Hematopoietic multipotent progenitor cell treated with erythropoietin and hydrocortisone succinate and interleukin-3 and kit ligand, for 15 days (in vitro differentiated cells): Measurements from ENCODE around the gene TAS2R31.
"Not testable (repeated sequence)": the region's sequence is repeated elsewhere in the genome, so short reads cannot be mapped to it uniquely, and the experiment has no call there.

Source experiments
- DNase-seq: peaks from one replicate; pipeline ENCODE4 v3.0.0-alpha.2; 2015; ENCODE audit warnings: low spot score

TAS2R31 gene, protein sequence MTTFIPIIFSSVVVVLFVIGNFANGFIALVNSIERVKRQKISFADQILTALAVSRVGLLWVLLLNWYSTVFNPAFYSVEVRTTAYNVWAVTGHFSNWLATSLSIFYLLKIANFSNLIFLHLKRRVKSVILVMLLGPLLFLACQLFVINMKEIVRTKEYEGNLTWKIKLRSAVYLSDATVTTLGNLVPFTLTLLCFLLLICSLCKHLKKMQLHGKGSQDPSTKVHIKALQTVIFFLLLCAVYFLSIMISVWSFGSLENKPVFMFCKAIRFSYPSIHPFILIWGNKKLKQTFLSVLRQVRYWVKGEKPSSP

GRCh38 chr12:11031307-11031706, at the start of gene TAS2R31:
TAS2R31 (minus strand) TSS chr12:11031407; CDS start chr12:11031335, 72 bp downstream.
- DNase-seq = no peak

DNA sequence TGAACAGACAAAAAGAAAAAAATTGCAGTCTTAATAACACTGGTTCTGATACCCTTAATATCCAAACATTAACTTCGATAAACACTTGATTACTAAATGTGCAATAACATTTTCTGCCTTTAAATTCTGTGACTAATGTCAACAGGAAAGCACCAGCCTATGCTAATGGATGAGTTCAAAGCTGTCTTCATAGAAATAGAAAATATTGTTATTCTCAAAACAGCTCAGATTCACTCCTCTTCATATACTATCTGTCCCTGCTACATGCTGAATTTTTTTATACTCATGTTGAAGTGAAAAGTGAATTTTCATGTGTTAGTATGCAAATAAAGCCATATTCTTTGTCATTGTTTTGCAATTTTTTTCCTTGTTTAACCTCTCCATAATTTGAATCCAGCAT, 47.0 kb upstream of the TAS2R31 start:
- no peak for DNase-seq

GRCh38 chr12:11075642-11076041, 44.4 kb upstream of the TAS2R31 start:
- no peak for DNase-seq

DNA sequence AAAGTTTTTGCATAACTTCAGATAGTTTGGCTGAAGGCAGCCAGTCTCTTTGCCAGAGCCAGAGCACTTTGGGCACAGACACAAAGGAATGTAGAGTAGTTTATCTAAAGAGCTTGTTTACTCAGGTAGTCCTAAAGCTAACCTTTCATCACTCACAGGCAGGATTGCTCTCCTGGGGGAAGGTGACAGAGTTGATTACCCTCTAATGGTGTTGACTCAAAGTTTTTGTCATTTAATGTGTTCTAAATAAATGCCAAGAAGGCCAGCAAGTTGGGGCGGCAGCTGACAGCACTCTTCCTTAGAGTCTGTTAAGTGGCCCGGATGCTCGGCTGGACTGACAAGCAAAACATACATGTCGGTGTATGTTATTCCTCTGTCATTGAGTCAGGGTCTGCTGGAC, 40.2 kb upstream of the TAS2R31 start:
- DNase-seq = no peak

DNA sequence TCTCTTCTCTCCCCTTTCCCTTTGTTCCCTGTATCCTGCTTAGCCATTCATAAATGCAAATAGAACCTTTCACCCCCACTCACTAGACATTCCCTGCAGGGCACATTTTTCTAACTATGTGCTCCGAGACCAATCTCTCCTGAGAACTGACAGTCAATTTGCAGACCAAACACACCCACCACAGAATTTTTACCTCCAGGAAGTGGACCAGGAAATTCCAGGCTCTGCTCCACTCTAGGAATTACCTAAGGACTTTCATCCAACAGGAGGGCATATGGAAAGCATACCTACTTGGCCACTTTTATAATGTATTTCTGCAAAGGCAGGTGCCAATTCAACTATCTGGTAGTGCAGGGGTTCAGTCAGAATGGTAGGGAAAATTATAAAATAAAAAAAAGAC, 39.8 kb upstream of the TAS2R31 start:
- DNase-seq = no peak

- no peak for DNase-seq
Observed at GRCh38 chr12:11069854-11070365, 38.7 kb upstream of the TAS2R31 start.

- DNase-seq = no peak
Observed at GRCh38 chr12:11067514-11067913, 36.3 kb upstream of the TAS2R31 start.

DNA sequence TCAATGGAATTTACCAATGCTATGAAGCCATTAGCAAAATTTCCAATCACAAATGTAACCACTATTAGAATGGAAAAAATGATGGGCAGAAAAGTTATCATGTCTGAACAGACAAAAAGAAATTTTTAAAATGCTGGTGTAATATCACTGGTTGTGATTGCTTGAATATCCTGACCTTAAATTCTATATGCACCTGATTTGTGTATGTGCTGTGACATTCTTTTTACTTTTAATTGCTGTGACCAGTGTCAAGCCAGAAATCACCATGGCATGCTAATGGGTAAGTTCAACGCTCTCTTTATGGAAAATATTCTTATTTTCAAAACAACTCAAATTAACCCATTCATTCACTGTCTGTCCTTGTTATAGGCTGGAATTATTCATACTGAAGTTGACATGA, 31.0 kb upstream of the TAS2R31 start, which contains the start of gene TAS2R46:
Gene TAS2R46 (minus strand): TSS at position 101 of the 400 bp plus-strand sequence. CDS start 0 bp downstream, at position 101.
- DNase-seq = not testable (repeated sequence)

GRCh38 chr12:11059784-11060183, 28.6 kb upstream of the TAS2R31 start:
- no peak for DNase-seq

DNA sequence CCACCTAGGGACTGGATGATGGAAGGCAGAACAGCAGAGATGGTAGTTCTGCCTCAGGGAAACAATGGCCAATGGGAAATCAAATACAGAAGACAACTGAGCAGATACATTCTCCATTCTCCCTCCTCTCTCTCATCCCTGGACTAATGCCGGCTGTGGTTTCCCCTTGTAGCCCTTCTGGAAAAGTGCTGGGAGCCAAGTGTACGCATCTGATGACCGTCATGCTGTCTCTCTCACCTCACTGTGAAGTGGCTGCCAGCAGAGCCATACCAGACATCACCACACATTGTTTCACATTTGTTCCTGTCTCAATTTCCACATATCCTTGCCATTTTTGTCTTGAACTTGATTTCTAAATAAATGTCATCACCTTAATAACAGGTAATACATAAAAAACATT, 27.8 kb upstream of the TAS2R31 start:
- no peak for DNase-seq

DNA sequence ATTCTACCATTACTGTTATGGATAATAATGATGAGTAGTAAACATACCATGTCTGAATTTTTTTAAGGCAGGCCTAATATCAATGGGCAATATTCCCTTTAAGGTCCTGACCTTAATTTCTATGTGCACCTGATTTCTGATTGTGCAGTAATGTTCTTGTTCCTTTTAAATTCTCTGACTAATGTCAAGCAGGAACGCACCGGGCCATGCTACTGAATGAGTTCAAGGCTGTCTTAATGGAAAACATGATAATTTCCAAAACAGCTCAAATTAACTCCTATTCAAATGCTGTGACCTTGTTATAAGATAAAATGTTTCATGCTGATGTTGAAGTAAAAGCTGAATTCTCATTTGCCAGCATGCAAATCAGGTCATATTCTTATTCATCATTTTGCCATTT, 24.1 kb upstream of the TAS2R31 start:
- DNase-seq = no peak

- DNase-seq = not testable (repeated sequence)
Observed at GRCh38 chr12:11049806-11050531, 18.8 kb upstream of the TAS2R31 start.

DNA sequence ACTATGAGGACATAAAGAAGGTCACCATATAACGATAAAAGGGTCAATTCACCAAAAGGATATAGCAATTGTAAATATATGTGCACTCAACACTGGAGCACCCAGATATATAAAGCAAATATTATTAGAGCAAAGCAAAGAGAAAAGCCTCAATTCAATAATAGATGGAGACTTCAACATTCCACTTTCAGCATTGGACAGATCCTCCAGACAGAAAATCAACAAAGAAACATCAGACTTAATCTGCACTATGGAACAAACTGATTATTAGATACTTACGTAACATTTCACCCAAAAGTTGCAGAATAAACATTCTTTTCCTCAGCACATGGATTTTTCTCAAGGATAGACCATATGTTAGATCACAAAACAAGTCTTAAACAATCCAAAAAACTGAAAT, 10.2 kb upstream of the TAS2R31 start:
- not testable (repeated sequence) for DNase-seq

- no peak for DNase-seq
Observed at GRCh38 chr12:11040162-11040561, 9.0 kb upstream of the TAS2R31 start.

DNA sequence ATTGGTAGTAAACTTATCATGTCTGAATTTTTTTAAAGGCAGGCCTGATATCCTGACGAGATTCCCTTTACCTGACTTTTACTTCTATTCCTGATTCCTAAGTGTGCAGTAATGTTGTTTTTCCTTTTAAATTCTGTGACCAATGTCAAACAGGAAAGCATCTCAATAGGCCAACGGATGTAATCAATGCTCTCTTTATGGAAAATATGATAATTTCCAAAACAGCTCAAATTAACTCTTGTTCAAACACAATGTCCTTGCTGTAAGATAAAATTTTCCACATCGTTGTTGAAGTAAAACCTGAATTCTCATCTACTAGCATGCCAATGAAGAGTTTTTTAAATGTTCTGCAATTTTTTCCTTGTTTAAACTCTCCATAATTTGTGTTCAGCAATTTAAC, 8.0 kb upstream of the TAS2R31 start:
- no peak for DNase-seq

- DNase-seq = not testable (repeated sequence)
Observed at GRCh38 chr12:11033959-11034358, 2.8 kb upstream of the TAS2R31 start.

DNA sequence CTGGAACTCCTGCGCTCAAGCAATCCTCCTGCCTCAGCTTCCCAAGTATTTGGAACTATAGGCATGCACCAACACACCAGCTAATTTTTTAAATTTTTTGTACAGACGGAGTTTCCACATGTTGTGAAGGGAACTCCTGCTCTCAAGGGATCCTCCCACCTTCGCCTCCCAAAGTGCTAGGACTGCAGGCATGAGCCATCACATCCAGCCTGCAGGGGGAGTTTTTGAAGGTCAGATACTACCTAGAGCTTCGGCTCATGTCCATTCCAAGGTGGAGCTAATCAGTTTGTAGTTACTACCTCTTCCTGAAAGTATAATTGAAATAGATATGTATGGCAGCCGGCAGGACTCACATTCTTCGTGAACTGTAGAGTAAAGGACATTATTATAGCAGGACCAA, 5.1 kb downstream of the TAS2R31 start:
- no peak for DNase-seq

DNA sequence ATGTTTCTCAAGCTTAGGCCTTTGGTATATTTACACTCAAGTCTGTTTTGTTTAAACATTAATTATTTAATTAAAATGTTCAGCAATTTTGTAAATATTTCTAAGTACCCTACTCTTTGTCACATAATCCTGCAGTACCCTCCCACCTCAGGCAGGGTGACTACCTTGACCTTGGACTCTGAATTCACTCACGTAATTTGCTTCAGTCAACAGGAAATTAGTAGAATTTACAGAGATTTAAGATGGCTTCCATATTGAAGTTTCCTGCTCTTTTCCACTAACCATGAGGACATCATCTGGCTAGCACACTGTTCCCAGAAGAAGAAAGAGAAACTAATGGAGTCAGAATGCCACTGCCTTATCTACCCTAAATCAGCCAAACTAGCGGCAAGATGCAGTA, 7.8 kb downstream of the TAS2R31 start:
- no peak for DNase-seq

DNA sequence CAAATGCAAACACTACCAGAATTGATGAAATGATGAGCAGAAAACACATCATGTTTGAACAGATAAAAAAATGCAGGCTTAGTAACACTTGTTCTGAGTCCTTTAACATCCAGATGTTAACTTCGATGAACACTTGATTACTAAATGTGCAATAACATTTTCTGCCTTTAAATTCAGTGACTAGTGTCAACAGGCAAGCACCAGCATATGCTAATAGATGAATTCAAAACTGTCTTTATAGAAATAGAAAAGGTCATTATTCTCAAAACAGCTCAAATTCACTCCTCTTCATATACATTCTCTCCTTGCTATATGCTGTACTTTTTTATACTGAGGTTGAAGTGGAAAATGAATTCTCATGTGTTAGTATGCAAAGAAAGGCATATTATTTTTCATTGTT, 8.7 kb downstream of the TAS2R31 start, which contains the start of gene TAS2R19:
Gene TAS2R19 (minus strand): TSS at position 101 of the 400 bp plus-strand sequence. CDS start 49 bp downstream, at position 52.
- DNase-seq = no peak

- DNase-seq = no peak
Observed at GRCh38 chr12:11016937-11017336, 14.3 kb downstream of the TAS2R31 start.

GRCh38 chr12:11015775-11016430, 15.3 kb downstream of the TAS2R31 start:
- no peak for DNase-seq

- no peak for DNase-seq
Observed at GRCh38 chr12:11014234-11014633, 17.0 kb downstream of the TAS2R31 start.

- no peak for DNase-seq
Observed at GRCh38 chr12:11007608-11008007, 23.6 kb downstream of the TAS2R31 start.
